WTC11 (cell line): ENCODE results near the gene SLC25A2. TPM values are rescaled to one million over a fixed set of nuclear protein-coding genes. Genes with fewer than 3 reads are reported as not detected.

ENCODE experiments used
- ATAC-seq: fragments of 200-7000 bp; cut with Tn5 transposase; 2 replicates; pipeline ENCODE4 v1.10.0; 2021; ENCODE audit warnings: mild to moderate bottlenecking, moderate library complexity
- Bru-seq: library from RNA; stranded (reverse); fragments of 400-500 nt; gene quantifications from one replicate; lab custom pipeline; 2021; lab: Mats Ljungman, UMichigan
- CTCF ChIA-PET: fragments of 300-600 bp; sonication (Branson Sonifier 250); formaldehyde crosslinking; loops from one replicate; lab custom pipeline; 2021; ENCODE audit warnings: antibody characterized with exemption; lab: Charles Lee
- POLR2A ChIA-PET: fragments of 350-600 bp; sonication (Branson Sonifier 250); formaldehyde crosslinking; loops from one replicate; lab custom pipeline; 2021; ENCODE audit warnings: antibody characterized with exemption; lab: Charles Lee
- DNase-seq: peaks from one replicate; pipeline ENCODE4 v3.0.0; 2021; ENCODE audit warnings: low spot score
- H3K27ac Mint-ChIP-seq: 2 replicates; pipeline ENCODE4 v1.8.0; 2021; ENCODE audit warnings: mixed read lengths
- H3K27me3 Mint-ChIP-seq: 2 replicates; pipeline ENCODE4 v1.8.0; 2021; ENCODE audit warnings: low read depth, mild to moderate bottlenecking, moderate library complexity, mixed read lengths
- H3K36me3 Mint-ChIP-seq: 2 replicates; pipeline ENCODE4 v1.8.0; 2021; ENCODE audit warnings: mixed read lengths
- H3K4me1 Mint-ChIP-seq: 2 replicates; pipeline ENCODE4 v1.8.0; 2022; ENCODE audit warnings: mixed read lengths
- H3K4me3 Mint-ChIP-seq: 2 replicates; pipeline ENCODE4 v1.8.0; 2021; ENCODE audit warnings: mild to moderate bottlenecking, moderate library complexity, mixed read lengths
- H3K9me3 Mint-ChIP-seq: 2 replicates; pipeline ENCODE4 v1.8.0; 2021; ENCODE audit warnings: mixed read lengths
- ATF1 ChIP-seq: sonication (generic); formaldehyde crosslinking; IDR thresholded peaks from 2 replicates; pipeline ENCODE4 v1.8.1; 2023; ENCODE audit warnings: mild to moderate bottlenecking, moderate library complexity, missing genetic modification reagents
- CREM ChIP-seq: sonication (generic); formaldehyde crosslinking; IDR thresholded peaks from 2 replicates; pipeline ENCODE4 v1.8.1; 2022; ENCODE audit warnings: mild to moderate bottlenecking, missing genetic modification reagents, moderate library complexity
- E2F1 ChIP-seq: sonication (generic); formaldehyde crosslinking; IDR thresholded peaks from 2 replicates; pipeline ENCODE4 v1.8.0; 2022; ENCODE audit warnings: mild to moderate bottlenecking, missing genetic modification reagents
- ESRRA ChIP-seq: sonication (generic); formaldehyde crosslinking; IDR thresholded peaks from 2 replicates; pipeline ENCODE4 v1.8.1; 2022; ENCODE audit warnings: mild to moderate bottlenecking, missing genetic modification reagents, borderline replicate concordance
- ETV6 ChIP-seq: sonication (generic); formaldehyde crosslinking; IDR thresholded peaks from 2 replicates; pipeline ENCODE4 v1.8.1; 2022; ENCODE audit warnings: mild to moderate bottlenecking, missing genetic modification reagents
- GTF2I ChIP-seq: fragments of 250-450 bp; sonication (Bioruptor Pico); conservative IDR thresholded peaks from 2 replicates; pipeline ENCODE4 v1.4.0; 2021; ENCODE audit warnings: mild to moderate bottlenecking
- IRF2 ChIP-seq: sonication (generic); formaldehyde crosslinking; IDR thresholded peaks from 2 replicates; pipeline ENCODE4 v1.8.0; 2022; ENCODE audit warnings: low read depth, missing genetic modification reagents, borderline replicate concordance
- JAZF1 ChIP-seq: fragments of 250-450 bp; sonication (Bioruptor Pico); IDR thresholded peaks from 2 replicates; pipeline ENCODE4 v1.9.0; 2021; ENCODE audit warnings: moderate library complexity, mild to moderate bottlenecking, inconsistent platforms
- KAT7 ChIP-seq: sonication (generic); formaldehyde crosslinking; IDR thresholded peaks from 2 replicates; pipeline ENCODE4 v1.8.1; 2023; ENCODE audit warnings: missing genetic modification reagents, mild to moderate bottlenecking, borderline replicate concordance
- NFATC4 ChIP-seq: fragments of 250-450 bp; sonication (Bioruptor Pico); IDR thresholded peaks from 2 replicates; pipeline ENCODE4 v1.9.0; 2021; ENCODE audit warnings: mild to moderate bottlenecking
- NR1H2 ChIP-seq: sonication (generic); formaldehyde crosslinking; IDR thresholded peaks from 2 replicates; pipeline ENCODE4 v1.9.0; 2021; ENCODE audit warnings: mild to moderate bottlenecking, moderate library complexity, missing genetic modification reagents
- NR3C1 ChIP-seq: sonication (generic); formaldehyde crosslinking; conservative IDR thresholded peaks from 2 replicates; pipeline ENCODE4 v1.8.1; 2023; ENCODE audit warnings: low read depth, mild to moderate bottlenecking, missing genetic modification reagents
- OVOL2 ChIP-seq: fragments of 250-450 bp; sonication (Bioruptor Pico); IDR thresholded peaks from 2 replicates; pipeline ENCODE4 v1.9.0; 2021; ENCODE audit warnings: mild to moderate bottlenecking, borderline replicate concordance
- RORB ChIP-seq: fragments of 250-450 bp; sonication (Bioruptor Pico); IDR thresholded peaks from 2 replicates; pipeline ENCODE4 v1.9.0; 2021; ENCODE audit warnings: mild to moderate bottlenecking
- SMAD3 ChIP-seq: sonication (generic); formaldehyde crosslinking; IDR thresholded peaks from 2 replicates; pipeline ENCODE4 v1.8.0; 2022; ENCODE audit warnings: missing genetic modification reagents, mild to moderate bottlenecking, borderline replicate concordance
- SMAD4 ChIP-seq: sonication (generic); formaldehyde crosslinking; IDR thresholded peaks from 2 replicates; pipeline ENCODE4 v1.8.0; 2022; ENCODE audit warnings: mild to moderate bottlenecking, missing genetic modification reagents
- SOX15 ChIP-seq: fragments of 250-450 bp; sonication (Bioruptor Pico); IDR thresholded peaks from 2 replicates; pipeline ENCODE4 v1.9.0; 2021; ENCODE audit warnings: mild to moderate bottlenecking
- TEAD1 ChIP-seq: sonication (generic); formaldehyde crosslinking; IDR thresholded peaks from 2 replicates; pipeline ENCODE4 v1.8.0; 2022; ENCODE audit warnings: mild to moderate bottlenecking, missing genetic modification reagents
- ZNF121 ChIP-seq: sonication (generic); formaldehyde crosslinking; IDR thresholded peaks from 2 replicates; pipeline ENCODE4 v1.8.0; 2023; ENCODE audit warnings: missing genetic modification reagents
- ZNF232 ChIP-seq: sonication (generic); formaldehyde crosslinking; IDR thresholded peaks from 2 replicates; pipeline ENCODE4 v1.8.0; 2022; ENCODE audit warnings: mild to moderate bottlenecking, missing genetic modification reagents
- ZNF425 ChIP-seq: fragments of 250-450 bp; sonication (Bioruptor Pico); conservative IDR thresholded peaks from 2 replicates; pipeline ENCODE4 v1.9.0; 2021; ENCODE audit warnings: mild to moderate bottlenecking
- ZNF532 ChIP-seq: fragments of 250-450 bp; sonication (Bioruptor Pico); IDR thresholded peaks from 2 replicates; pipeline ENCODE4 v1.9.0; 2021; ENCODE audit warnings: mild to moderate bottlenecking, borderline replicate concordance
- long read RNA-seq, 3 experiments: library from RNA in 1 of 3; library from capped mRNA in 1 of 3; library from polyadenylated mRNA in 1 of 3; unstranded in 2 of 3; stranded (forward) in 1 of 3; transcript quantifications; one replicate each; pipeline ENCODE4 v2.0.0, GENCODE V29; 2021
- total RNA-seq: library from RNA; stranded (reverse); gene quantifications from 3 replicates; pipeline ENCODE4 v1.2.3, GENCODE V29; 2021
- TF ChIP-seq, protein P1 (sequence below): sonication (generic); formaldehyde crosslinking; IDR thresholded peaks from 2 replicates; pipeline ENCODE4 v1.8.1; 2023; ENCODE audit warnings: mild to moderate bottlenecking, missing genetic modification reagents, moderate library complexity
- TF ChIP-seq, protein P2 (sequence below): sonication (generic); formaldehyde crosslinking; IDR thresholded peaks from 2 replicates; pipeline ENCODE4 v1.8.1; 2022; ENCODE audit warnings: low read depth, mild to moderate bottlenecking, moderate library complexity, missing genetic modification reagents, borderline replicate concordance
- TF ChIP-seq, protein P3 (sequence below): fragments of 200-600 bp; IDR thresholded peaks from 2 replicates; pipeline ENCODE4 v1.8.0; 2022; ENCODE audit warnings: antibody characterized with exemption

The SLC25A2 gene
- total RNA-seq (0.24 TPM in 1 of 3 replicates, not detected in the others), Bru-seq, nascent RNA (percentile 43 among the genes with signal in this experiment)
- long read RNA-seq, experiment 1 = 0 reads
- long read RNA-seq, experiment 2 = 0 reads
- long read RNA-seq, experiment 3 = 0 reads

- H3K27ac Mint-ChIP-seq = no peak within 1 kb of the TSS
- no peaks in the 10 kb centered on the region for H3K27me3 Mint-ChIP-seq
- DNase-seq (no peak), ATAC-seq (no peak)
- CTCF ChIA-PET = interaction anchor here (0.7 kb wide), 1 partner anchor 80 kb away, joined by 3 read pairs; the partner anchor contains the start of gene PCDHB14
- H3K9me3 Mint-ChIP-seq = peaks cover 8% of the 10 kb centered on the region
- no peaks in the 10 kb centered on the region for H3K4me1 Mint-ChIP-seq
- POLR2A ChIA-PET = interaction anchor here (0.7 kb wide), 1 partner anchor 121 kb away, joined by 3 read pairs; no protein-coding TSS in a partner anchor
- H3K4me3 Mint-ChIP-seq = no peak within 1 kb of the TSS
- H3K36me3 Mint-ChIP-seq = no peaks in the 10 kb centered on the region; the same call in 1 of the 2 replicates
- TF ChIP-seq ETV6 (CRISPR knock-in tag) (no peak), KAT7 (CRISPR knock-in tag) (no peak), NR1H2 (CRISPR knock-in tag) (no peak), JAZF1 (CRISPR knock-in tag) (no peak), RORB (no peak), E2F1 (CRISPR knock-in tag) (no peak), SOX15 (no peak), ZNF532 (CRISPR knock-in tag) (no peak), ATF1 (no peak), ZNF232 (CRISPR knock-in tag) (no peak)
Observed at GRCh38 chr5:141303756-141304155, at the start of gene SLC25A2. TSS of gene SLC25A2 (minus strand) at chr5:141304049. CDS start at chr5:141303865, 184 bp downstream.

GRCh38 chr5:141351591-141351990 lies 47.7 kb upstream of the SLC25A2 start:
- no peak for DNase-seq
- POLR2A ChIA-PET = no interaction called here
- H3K36me3 Mint-ChIP-seq = peaks cover 56% of the 10 kb centered on the region
- TF ChIP-seq NFATC4 (CRISPR knock-in tag) = no peak
- TF ChIP-seq, protein P1, sequence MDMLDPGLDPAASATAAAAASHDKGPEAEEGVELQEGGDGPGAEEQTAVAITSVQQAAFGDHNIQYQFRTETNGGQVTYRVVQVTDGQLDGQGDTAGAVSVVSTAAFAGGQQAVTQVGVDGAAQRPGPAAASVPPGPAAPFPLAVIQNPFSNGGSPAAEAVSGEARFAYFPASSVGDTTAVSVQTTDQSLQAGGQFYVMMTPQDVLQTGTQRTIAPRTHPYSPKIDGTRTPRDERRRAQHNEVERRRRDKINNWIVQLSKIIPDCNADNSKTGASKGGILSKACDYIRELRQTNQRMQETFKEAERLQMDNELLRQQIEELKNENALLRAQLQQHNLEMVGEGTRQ (CRISPR knock-in tag) = no peak
- TF ChIP-seq CREM (CRISPR knock-in tag) = no peak
- no peak for TF ChIP-seq TEAD1
- TF ChIP-seq, protein P2, sequence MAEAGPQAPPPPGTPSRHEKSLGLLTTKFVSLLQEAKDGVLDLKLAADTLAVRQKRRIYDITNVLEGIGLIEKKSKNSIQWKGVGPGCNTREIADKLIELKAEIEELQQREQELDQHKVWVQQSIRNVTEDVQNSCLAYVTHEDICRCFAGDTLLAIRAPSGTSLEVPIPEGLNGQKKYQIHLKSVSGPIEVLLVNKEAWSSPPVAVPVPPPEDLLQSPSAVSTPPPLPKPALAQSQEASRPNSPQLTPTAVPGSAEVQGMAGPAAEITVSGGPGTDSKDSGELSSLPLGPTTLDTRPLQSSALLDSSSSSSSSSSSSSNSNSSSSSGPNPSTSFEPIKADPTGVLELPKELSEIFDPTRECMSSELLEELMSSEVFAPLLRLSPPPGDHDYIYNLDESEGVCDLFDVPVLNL (CRISPR knock-in tag) = no peak
- no peak for TF ChIP-seq NR3C1 (CRISPR knock-in tag)
- no peak for TF ChIP-seq ESRRA (CRISPR knock-in tag)
- TF ChIP-seq, protein P3, sequence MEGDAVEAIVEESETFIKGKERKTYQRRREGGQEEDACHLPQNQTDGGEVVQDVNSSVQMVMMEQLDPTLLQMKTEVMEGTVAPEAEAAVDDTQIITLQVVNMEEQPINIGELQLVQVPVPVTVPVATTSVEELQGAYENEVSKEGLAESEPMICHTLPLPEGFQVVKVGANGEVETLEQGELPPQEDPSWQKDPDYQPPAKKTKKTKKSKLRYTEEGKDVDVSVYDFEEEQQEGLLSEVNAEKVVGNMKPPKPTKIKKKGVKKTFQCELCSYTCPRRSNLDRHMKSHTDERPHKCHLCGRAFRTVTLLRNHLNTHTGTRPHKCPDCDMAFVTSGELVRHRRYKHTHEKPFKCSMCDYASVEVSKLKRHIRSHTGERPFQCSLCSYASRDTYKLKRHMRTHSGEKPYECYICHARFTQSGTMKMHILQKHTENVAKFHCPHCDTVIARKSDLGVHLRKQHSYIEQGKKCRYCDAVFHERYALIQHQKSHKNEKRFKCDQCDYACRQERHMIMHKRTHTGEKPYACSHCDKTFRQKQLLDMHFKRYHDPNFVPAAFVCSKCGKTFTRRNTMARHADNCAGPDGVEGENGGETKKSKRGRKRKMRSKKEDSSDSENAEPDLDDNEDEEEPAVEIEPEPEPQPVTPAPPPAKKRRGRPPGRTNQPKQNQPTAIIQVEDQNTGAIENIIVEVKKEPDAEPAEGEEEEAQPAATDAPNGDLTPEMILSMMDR = no peak
- no peak for TF ChIP-seq SMAD4 (CRISPR knock-in tag)
- TF ChIP-seq SMAD3 (CRISPR knock-in tag) = no peak
- TF ChIP-seq OVOL2 (CRISPR knock-in tag) = no peak
- TF ChIP-seq ETV6 (CRISPR knock-in tag) = no peak
- no peak for TF ChIP-seq ZNF121
- no peak for TF ChIP-seq GTF2I (CRISPR knock-in tag)
- TF ChIP-seq NR1H2 (CRISPR knock-in tag) = no peak
- no peak for TF ChIP-seq IRF2 (CRISPR knock-in tag)
- TF ChIP-seq ZNF425 (CRISPR knock-in tag) = no peak
- TF ChIP-seq, all 79 proteins: peak for 0
- ATAC-seq = no peak
- Mint-ChIP-seq H3K9me3 (peaks cover 55% of the 10 kb centered on the region), H3K27me3 (peaks cover 8% of the 10 kb centered on the region), H3K4me1 (peaks cover 2% of the 10 kb centered on the region), H3K27ac (no peak overlapping the region), H3K4me3 (no peak overlapping the region)
- CTCF ChIA-PET = interaction anchor here (0.8 to 3.7 kb wide), 6 partner anchors 8 to 206 kb away, joined by 3 to 27 read pairs (median 12); partner anchors contain the start of genes PCDHB14, PCDHB15, PCDHGA10 and PCDHGB2
